ENCODE results near the gene TOX2.

- TF ChIP-seq EP300 (IDR thresholded peaks at IDR 0.05) (no peak), CTCF (IDR thresholded peaks at IDR 0.05) (no peak)
Observed at GRCh38 chr20:43895235-43895634, 19.4 kb upstream of the TOX2 start.
